SU-DHL-6 (cell line): ENCODE measurements around the gene PF4V1.

ENCODE experiments used
- H2AFZ ChIP-seq: fragments of 200-600 bp; sonication (generic); 2 replicates; pipeline ENCODE4 v1.6.1; 2014; ENCODE audit warnings: low read depth, mild to moderate bottlenecking, moderate library complexity, mixed read lengths, antibody characterized with exemption, low read length; ENCODE audit not compliant: severe bottlenecking
- H3F3A ChIP-seq: fragments of 200-600 bp; shearing (Covaris generic); 2 replicates; pipeline ENCODE4 v1.6.0; 2016; ENCODE audit warnings: antibody characterized with exemption, mild to moderate bottlenecking; ENCODE audit not compliant: insufficient read depth
- H3K27ac ChIP-seq: fragments of 200-600 bp; sonication (generic); 2 replicates; pipeline ENCODE4 v1.5.1; 2016; ENCODE audit warnings: low read depth, mild to moderate bottlenecking, low read length, moderate library complexity, mixed read lengths
- H3K27me3 ChIP-seq: fragments of 200-600 bp; sonication (generic), shearing (Covaris generic); 2 replicates; pipeline ENCODE4 v1.6.0; 2014; ENCODE audit warnings: mild to moderate bottlenecking, low read length
- H3K36me3 ChIP-seq: fragments of 200-600 bp; sonication (generic); 2 replicates; pipeline ENCODE4 v1.6.1; 2014; ENCODE audit warnings: mild to moderate bottlenecking, low read length, mixed read lengths
- H3K4me2 ChIP-seq: fragments of 300-600, 200-600 bp; shearing (Covaris generic), sonication (generic); 2 replicates; pipeline ENCODE4 v1.6.0; 2014; ENCODE audit warnings: low read length, low read depth, mild to moderate bottlenecking; ENCODE audit not compliant: poor library complexity, severe bottlenecking
- H3K4me3 ChIP-seq: fragments of 200-600 bp; sonication (generic); 2 replicates; pipeline ENCODE4 v1.5.1; 2014; ENCODE audit warnings: antibody characterized with exemption, low read length, mild to moderate bottlenecking, mixed read lengths; ENCODE audit not compliant: insufficient read depth, poor library complexity, severe bottlenecking
- H3K79me2 ChIP-seq: fragments of 200-600 bp; sonication (generic); 2 replicates; pipeline ENCODE4 v1.6.1; 2014; ENCODE audit warnings: mild to moderate bottlenecking, low read length, moderate library complexity; ENCODE audit not compliant: insufficient read depth
- H3K9ac ChIP-seq: fragments of 200-600 bp; sonication (generic); 2 replicates; pipeline ENCODE4 v1.7.0; 2014; ENCODE audit warnings: mild to moderate bottlenecking, low read length
- H3K9me2 ChIP-seq: fragments of 200-600 bp; sonication (generic); replicated peaks from 2 replicates; pipeline ENCODE4 v1.6.1; 2014; ENCODE audit warnings: low read length; ENCODE audit not compliant: insufficient read depth
- H3K9me3 ChIP-seq: fragments of 200-600 bp; sonication (generic); 2 replicates; pipeline ENCODE4 v1.6.1; 2014; ENCODE audit warnings: low read length, mixed read lengths; ENCODE audit not compliant: insufficient read depth
- H4K20me1 ChIP-seq: fragments of 200-600 bp; sonication (generic); 2 replicates; pipeline ENCODE4 v1.6.1; 2014; ENCODE audit warnings: low read depth, mild to moderate bottlenecking, antibody characterized with exemption, low read length, moderate library complexity, mixed read lengths
- CTCF ChIP-seq: fragments of 200-600 bp; sonication (generic); IDR thresholded peaks from one replicate; pipeline ENCODE4 v1.5.1; 2017; ENCODE audit warnings: antibody characterized with exemption, mild to moderate bottlenecking, low read length, moderate library complexity; ENCODE audit not compliant: insufficient read depth, poor library complexity, severe bottlenecking
- EZH2phosphoT487 ChIP-seq: fragments of 200-600 bp; sonication (generic), shearing (Covaris generic); conservative IDR thresholded peaks from 2 replicates; pipeline ENCODE4 v1.6.1; 2018; ENCODE audit warnings: mild to moderate bottlenecking, antibody characterized with exemption, low read length, moderate library complexity, mixed read lengths

Gene PF4V1

DNA sequence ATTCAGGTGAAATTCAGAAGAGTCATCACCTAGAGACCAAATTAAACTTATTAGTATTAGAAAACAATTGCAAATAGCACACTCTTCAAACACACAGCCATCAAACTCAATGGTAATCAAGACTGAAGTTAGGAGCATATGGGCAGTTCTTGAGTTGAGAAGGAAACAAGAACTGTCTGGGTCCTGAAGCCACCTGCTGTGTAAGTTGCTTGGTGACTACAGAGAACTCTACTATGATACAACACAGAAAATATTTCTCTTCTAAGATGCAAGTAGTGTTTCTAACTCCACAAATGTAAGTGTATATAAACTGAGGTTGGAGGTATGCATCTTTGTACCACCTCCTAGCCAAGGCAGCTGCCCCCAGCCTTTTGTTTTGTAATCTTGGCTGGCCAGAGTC lies 325 bp upstream of the PF4V1 start:
- Histone ChIP-seq H4K20me1 (no peaks in the 10 kb centered on the region), H3K4me3 (no peak overlapping the region), H3K27ac (no peak overlapping the region), H3K4me2 (no peak overlapping the region), H3K36me3 (no peaks in the 10 kb centered on the region), H3K79me2 (no peaks in the 10 kb centered on the region), H3K9ac (no peak overlapping the region), H3K27me3 (no peaks in the 10 kb centered on the region), H3K9me3 (no peaks in the 10 kb centered on the region), H3F3A (no peaks in the 10 kb centered on the region), H2AFZ (no peak overlapping the region), H3K9me2 (no peaks in the 10 kb centered on the region)
- TF ChIP-seq CTCF (no peak), EZH2phosphoT487 (no peak)

DNA sequence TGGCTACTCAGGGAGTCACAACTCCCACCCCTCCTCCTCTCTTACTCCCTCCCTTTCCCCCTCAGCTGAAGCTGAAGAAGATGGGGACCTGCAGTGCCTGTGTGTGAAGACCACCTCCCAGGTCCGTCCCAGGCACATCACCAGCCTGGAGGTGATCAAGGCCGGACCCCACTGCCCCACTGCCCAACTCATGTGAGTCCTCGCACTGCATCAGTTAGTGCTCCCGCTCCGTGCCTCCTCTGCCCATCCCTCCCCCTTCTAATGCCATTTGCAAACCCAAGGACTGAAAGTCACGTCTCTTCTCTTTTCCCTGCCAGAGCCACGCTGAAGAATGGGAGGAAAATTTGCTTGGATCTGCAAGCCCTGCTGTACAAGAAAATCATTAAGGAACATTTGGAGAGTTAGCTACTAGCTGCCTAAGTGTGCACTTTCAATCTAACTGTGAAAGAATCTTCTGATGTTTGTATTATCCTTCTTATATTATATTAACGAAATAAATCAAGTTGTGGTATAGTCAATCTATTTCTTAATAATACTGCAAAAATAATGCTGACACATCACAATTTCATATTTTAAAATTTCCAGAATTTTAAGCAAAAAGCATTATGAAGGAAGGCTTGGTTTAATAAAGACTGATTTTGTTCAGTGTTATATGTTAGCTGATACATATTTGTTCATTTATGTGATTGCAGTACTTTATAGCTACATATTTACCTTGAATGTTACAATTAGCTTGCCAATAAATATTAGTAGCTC lies 800 bp downstream of the PF4V1 start:
- H3K9ac ChIP-seq, result no peak overlapping the region
- no peaks in the 10 kb centered on the region for H3K9me2 ChIP-seq
- H2AFZ ChIP-seq, result no peak overlapping the region
- H3K9me3 ChIP-seq, result no peaks in the 10 kb centered on the region
- no peak for TF ChIP-seq CTCF
- no peak for TF ChIP-seq EZH2phosphoT487
- H3K36me3 ChIP-seq, result no peaks in the 10 kb centered on the region
- H3K4me3 ChIP-seq, result no peak overlapping the region
- H3K79me2 ChIP-seq, result no peaks in the 10 kb centered on the region
- no peak overlapping the region for H3K27ac ChIP-seq
- no peaks in the 10 kb centered on the region for H4K20me1 ChIP-seq
- H3F3A ChIP-seq, result no peaks in the 10 kb centered on the region
- H3K27me3 ChIP-seq, result no peaks in the 10 kb centered on the region
- no peak overlapping the region for H3K4me2 ChIP-seq

DNA sequence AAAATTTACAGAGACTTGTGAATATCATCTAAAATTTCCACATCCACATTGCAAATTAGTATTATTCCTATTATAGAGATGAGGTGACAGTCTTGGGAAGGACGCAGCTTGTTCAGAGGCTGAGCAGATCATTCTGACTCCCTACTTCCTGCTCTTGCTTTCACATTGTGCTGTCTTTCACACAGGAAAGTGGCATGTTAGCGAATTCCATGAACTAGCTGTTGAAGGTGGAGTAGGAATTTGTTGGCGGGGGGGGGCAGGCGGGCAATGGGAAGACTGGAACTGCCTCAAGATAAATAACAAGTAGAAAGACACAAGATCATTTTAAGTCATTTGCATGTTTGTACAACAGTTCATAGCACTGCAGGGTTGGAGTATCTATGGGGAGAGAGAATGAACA lies 2.3 kb downstream of the PF4V1 start:
- H3K9ac ChIP-seq, result no peak overlapping the region
- no peaks in the 10 kb centered on the region for H3K79me2 ChIP-seq
- no peaks in the 10 kb centered on the region for H3K27me3 ChIP-seq
- no peaks in the 10 kb centered on the region for H3K9me2 ChIP-seq
- H3K9me3 ChIP-seq, result no peaks in the 10 kb centered on the region
- H3K4me2 ChIP-seq, result no peak overlapping the region
- no peaks in the 10 kb centered on the region for H3K36me3 ChIP-seq
- no peak overlapping the region for H3K4me3 ChIP-seq
- H4K20me1 ChIP-seq, result no peaks in the 10 kb centered on the region
- no peaks in the 10 kb centered on the region for H3F3A ChIP-seq
- TF ChIP-seq CTCF, result no peak
- no peak for TF ChIP-seq EZH2phosphoT487
- H2AFZ ChIP-seq, result no peak overlapping the region
- no peak overlapping the region for H3K27ac ChIP-seq
